Erythroblast (primary cell): ENCODE measurements around the gene MUC5AC.

Experiments
- GATA1 ChIP-seq: IDR thresholded peaks from 2 replicates; pipeline ENCODE4 v1.6.1; 2011; ENCODE audit warnings: low read depth, mild to moderate bottlenecking, control low read depth, low read length, moderate library complexity
- POLR2A ChIP-seq: IDR thresholded peaks from 2 replicates; pipeline ENCODE4 v1.6.1; 2011; ENCODE audit warnings: mild to moderate bottlenecking, low read length

GRCh38 chr11:1178906-1179305, 21.2 kb downstream of the MUC5AC start:
- TF ChIP-seq POLR2A = no peak
- TF ChIP-seq GATA1 = no peak
